HCT116 (cell line): ENCODE results near the gene PPP1R13L. TPM values are rescaled to one million over a fixed set of nuclear protein-coding genes. Genes with fewer than 3 reads are reported as not detected.

Source experiments
- ATAC-seq: fragments of 200-7000 bp; cut with Tn5 transposase; 2 replicates; pipeline ENCODE4 v1.9.1; 2020; ENCODE audit warnings: mild to moderate bottlenecking, moderate library complexity
- BruUV-seq: library from RNA; stranded (reverse); fragments of 400-500 nt; replicated peaks from 2 replicates; lab custom pipeline; 2021; lab: Mats Ljungman, UMichigan
- CTCF ChIA-PET: fragments of 300-600 bp; sonication (Branson Sonifier 250); formaldehyde crosslinking; loops from one replicate; lab custom pipeline; 2021; ENCODE audit warnings: antibody characterized with exemption; lab: Charles Lee
- POLR2A ChIA-PET: fragments of 300-600, 350-600 bp; sonication (Branson Sonifier 250); formaldehyde crosslinking; loops from one replicate; lab custom pipeline; 2021; ENCODE audit warnings: antibody characterized with exemption; lab: Charles Lee
- RAD21 ChIA-PET, 2 experiments: fragments of 300-600 bp; sonication (Branson Sonifier 250); formaldehyde crosslinking; loops; one replicate each; lab custom pipeline; 2023; ENCODE audit warnings: low total read pairs in 2 of 2; ENCODE audit not compliant: uncharacterized antibody in 2 of 2, unreplicated experiment in 2 of 2, low non-redundant PET in 1 of 2; lab: Charles Lee
- DNase-seq: peaks from one replicate; pipeline ENCODE4 v3.0.0-alpha.2; 2010; ENCODE audit warnings: low read depth, low spot score
- H2AFZ ChIP-seq: fragments of 200-600 bp; shearing (Covaris generic), sonication (generic); 2 replicates; pipeline ENCODE4 v1.6.1; 2017; ENCODE audit warnings: low read depth, mixed run types, mixed read lengths, antibody characterized with exemption, low read length; ENCODE audit not compliant: poor library complexity, severe bottlenecking
- H3K27ac ChIP-seq: 2 replicates; pipeline ENCODE4 v1.5.1; 2012; ENCODE audit warnings: low read depth, low read length
- H3K27me3 ChIP-seq: fragments of 200-600 bp; sonication (generic); 2 replicates; pipeline ENCODE4 v1.6.1; 2016; ENCODE audit warnings: mixed run types, low read length, mixed read lengths; ENCODE audit not compliant: insufficient read depth
- H3K36me3 ChIP-seq, 2 experiments: fragments of 200-500 bp in 1 of 2; fragments of 200-600 bp in 1 of 2; sonication (Bioruptor generic) in 1 of 2; sonication (generic) in 1 of 2; 2 replicates each; pipeline versions ENCODE4 v1.5.1 to v1.6.1; 2014 to 2016; ENCODE audit warnings: low read length in 2 of 2, inconsistent platforms in 1 of 2, mixed read lengths in 1 of 2, mixed run types in 1 of 2; ENCODE audit not compliant: insufficient read depth in 2 of 2, control insufficient read depth in 1 of 2
- H3K4me1 ChIP-seq, 2 experiments: fragments of 200-600 bp in 1 of 2; sonication (generic) in 1 of 2; 2 replicates each; pipeline versions ENCODE4 v1.5.1 to v1.6.1; 2012 to 2017; ENCODE audit warnings: low read length in 2 of 2, inconsistent platforms in 1 of 2, mild to moderate bottlenecking in 1 of 2, mixed read lengths in 1 of 2, mixed run types in 1 of 2, moderate library complexity in 1 of 2; ENCODE audit not compliant: insufficient read depth in 2 of 2, control insufficient read depth in 1 of 2
- H3K4me2 ChIP-seq: fragments of 200-600 bp; sonication (generic); 2 replicates; pipeline ENCODE4 v1.6.1; 2017; ENCODE audit warnings: mixed run types, low read length, mixed read lengths
- H3K4me3 ChIP-seq, 2 experiments: fragments of 200-600 bp in 1 of 2; sonication (generic) in 1 of 2; replicated peaks in 1 of 2; 2 replicates each; pipeline ENCODE4 v1.5.1; 2011 to 2016; ENCODE audit warnings: low read length in 2 of 2, control low read depth in 1 of 2, low read depth in 1 of 2, mild to moderate bottlenecking in 1 of 2, mixed read lengths in 1 of 2, mixed run types in 1 of 2
- H3K79me2 ChIP-seq: fragments of 200-600 bp; sonication (generic); 2 replicates; pipeline ENCODE4 v1.6.1; 2017; ENCODE audit warnings: mild to moderate bottlenecking, mixed run types, low read length, moderate library complexity, mixed read lengths; ENCODE audit not compliant: insufficient read depth
- H3K9ac ChIP-seq: fragments of 200-600 bp; sonication (generic); 2 replicates; pipeline ENCODE4 v1.6.1; 2016; ENCODE audit warnings: low read length, mixed read lengths
- H3K9me2 ChIP-seq: fragments of 200-600 bp; sonication (generic), shearing (Covaris generic); 2 replicates; pipeline ENCODE4 v1.6.1; 2017; ENCODE audit warnings: mixed run types, mild to moderate bottlenecking, moderate library complexity; ENCODE audit not compliant: insufficient read depth
- H3K9me3 ChIP-seq, 2 experiments: fragments of 200-500 bp in 1 of 2; fragments of 200-600 bp in 1 of 2; sonication (Bioruptor generic) in 1 of 2; sonication (generic) in 1 of 2; 2 replicates each; pipeline ENCODE4 v1.6.1; 2014 to 2017; ENCODE audit warnings: low read length in 2 of 2, mixed read lengths in 2 of 2, inconsistent platforms in 1 of 2, low read depth in 1 of 2, mild to moderate bottlenecking in 1 of 2, mixed run types in 1 of 2, moderate library complexity in 1 of 2; ENCODE audit not compliant: control insufficient read depth in 1 of 2, insufficient read depth in 1 of 2
- H4K20me1 ChIP-seq: fragments of 200-600 bp; sonication (generic), shearing (Covaris generic); 2 replicates; pipeline ENCODE4 v1.6.1; 2017; ENCODE audit warnings: mixed run types, mild to moderate bottlenecking, moderate library complexity; ENCODE audit not compliant: insufficient read depth
- CEBPB ChIP-seq: IDR thresholded peaks from 2 replicates; pipeline ENCODE4 v1.6.1; 2012; ENCODE audit warnings: low read depth
- JUND ChIP-seq: IDR thresholded peaks from 2 replicates; pipeline ENCODE4 v1.6.1; 2012
- POLR2AphosphoS5 ChIP-seq: IDR thresholded peaks from 2 replicates; pipeline ENCODE4 v1.6.1; 2011; ENCODE audit warnings: mild to moderate bottlenecking, low read depth, low read length, moderate library complexity
- RAD21 ChIP-seq: IDR thresholded peaks from 2 replicates; pipeline ENCODE4 v1.6.1; 2012; ENCODE audit warnings: low read depth, mild to moderate bottlenecking
- SRF ChIP-seq: IDR thresholded peaks from 2 replicates; pipeline ENCODE4 v1.6.1; 2012; ENCODE audit warnings: low read depth
- TCF7L2 ChIP-seq: IDR thresholded peaks from 2 replicates; pipeline ENCODE4 v1.7.0; 2011; ENCODE audit warnings: borderline replicate concordance, inconsistent platforms; ENCODE audit not compliant: insufficient read depth, insufficient read length; ENCODE audit errors: extremely low read depth
- ZFX ChIP-seq: fragments of 450-650 bp; IDR thresholded peaks from 2 replicates; pipeline ENCODE4 v1.6.1; 2017
- ZNF274 ChIP-seq: fragments of 200-500 bp; sonication (Bioruptor generic); IDR thresholded peaks from 2 replicates; pipeline ENCODE4 v1.6.1; 2014; ENCODE audit warnings: mild to moderate bottlenecking, low read depth, low read length, inconsistent platforms
- intact Hi-C: fragments of 100-400 bp; cut with micrococcal nuclease; formaldehyde crosslinking; loops from 2 replicates; pipeline ENCODE4 v1.10.0; 2022
- total RNA-seq: library from RNA; stranded (reverse); gene quantifications from one replicate; pipeline ENCODE4 v1.2.1, GENCODE V29; 2021; ENCODE audit not compliant: unreplicated experiment
- TF ChIP-seq, protein P1 (sequence below): IDR thresholded peaks from 2 replicates; pipeline ENCODE4 v1.6.1; 2012; ENCODE audit warnings: low read depth

Gene PPP1R13L
- total RNA-seq, 1 experiment from 2014 or later = 89.1 TPM

GRCh38 chr19:45403781-45404556, 900 bp downstream of the PPP1R13L start (continued):
- TF ChIP-seq, protein P1, sequence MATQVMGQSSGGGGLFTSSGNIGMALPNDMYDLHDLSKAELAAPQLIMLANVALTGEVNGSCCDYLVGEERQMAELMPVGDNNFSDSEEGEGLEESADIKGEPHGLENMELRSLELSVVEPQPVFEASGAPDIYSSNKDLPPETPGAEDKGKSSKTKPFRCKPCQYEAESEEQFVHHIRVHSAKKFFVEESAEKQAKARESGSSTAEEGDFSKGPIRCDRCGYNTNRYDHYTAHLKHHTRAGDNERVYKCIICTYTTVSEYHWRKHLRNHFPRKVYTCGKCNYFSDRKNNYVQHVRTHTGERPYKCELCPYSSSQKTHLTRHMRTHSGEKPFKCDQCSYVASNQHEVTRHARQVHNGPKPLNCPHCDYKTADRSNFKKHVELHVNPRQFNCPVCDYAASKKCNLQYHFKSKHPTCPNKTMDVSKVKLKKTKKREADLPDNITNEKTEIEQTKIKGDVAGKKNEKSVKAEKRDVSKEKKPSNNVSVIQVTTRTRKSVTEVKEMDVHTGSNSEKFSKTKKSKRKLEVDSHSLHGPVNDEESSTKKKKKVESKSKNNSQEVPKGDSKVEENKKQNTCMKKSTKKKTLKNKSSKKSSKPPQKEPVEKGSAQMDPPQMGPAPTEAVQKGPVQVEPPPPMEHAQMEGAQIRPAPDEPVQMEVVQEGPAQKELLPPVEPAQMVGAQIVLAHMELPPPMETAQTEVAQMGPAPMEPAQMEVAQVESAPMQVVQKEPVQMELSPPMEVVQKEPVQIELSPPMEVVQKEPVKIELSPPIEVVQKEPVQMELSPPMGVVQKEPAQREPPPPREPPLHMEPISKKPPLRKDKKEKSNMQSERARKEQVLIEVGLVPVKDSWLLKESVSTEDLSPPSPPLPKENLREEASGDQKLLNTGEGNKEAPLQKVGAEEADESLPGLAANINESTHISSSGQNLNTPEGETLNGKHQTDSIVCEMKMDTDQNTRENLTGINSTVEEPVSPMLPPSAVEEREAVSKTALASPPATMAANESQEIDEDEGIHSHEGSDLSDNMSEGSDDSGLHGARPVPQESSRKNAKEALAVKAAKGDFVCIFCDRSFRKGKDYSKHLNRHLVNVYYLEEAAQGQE = no peak

DNA sequence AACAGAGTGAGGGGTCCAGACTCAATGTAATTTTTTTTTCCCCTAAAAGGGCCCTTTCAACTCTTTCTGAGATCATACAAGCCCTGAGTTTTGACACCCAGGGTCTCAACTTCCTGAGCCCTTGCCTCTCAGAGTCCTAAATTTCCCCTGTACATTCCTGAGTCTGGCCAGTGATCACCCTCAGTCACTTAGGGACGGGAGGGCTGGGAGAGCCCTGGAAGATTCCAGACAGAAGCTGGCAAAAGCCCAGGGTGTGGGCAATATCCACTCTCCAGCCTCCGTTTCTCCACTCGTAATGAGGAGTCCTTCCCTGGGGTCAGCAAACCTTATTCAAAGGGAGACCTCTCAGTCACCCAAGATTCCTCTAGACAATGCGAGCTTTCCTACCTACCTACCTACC, 1.6 kb downstream of the PPP1R13L start:
- no peak for DNase-seq
- Histone ChIP-seq H3K36me3 (peaks cover 0 to 3% of the 10 kb centered on the region in 2 experiments; a peak in 1 of 4 replicates), H3K9ac (peak overlapping the region; percentile 79), H3K27me3 (no peaks in the 10 kb centered on the region), H4K20me1 (no peaks in the 10 kb centered on the region), H3K9me3 (no peaks in the 10 kb centered on the region), H3K4me2 (peak overlapping the region; percentile 78), H3K4me3 (peak overlapping the region; percentile 83 to 99), H3K79me2 (peaks cover 69% of the 10 kb centered on the region), H2AFZ (no peak overlapping the region)
- BruUV-seq = no TSS peak
- ATAC-seq = no peak
- POLR2A ChIA-PET = interaction anchor here (0.8 to 3.1 kb wide), 6 partner anchors 10 to 238 kb away, joined by 3 to 16 read pairs (median 6); partner anchors contain the start of gene FOSB
- TF ChIP-seq ZFX (no peak), TCF7L2 (no peak), ZNF274 (no peak), POLR2AphosphoS5 (no peak), RAD21 (no peak), CEBPB (no peak), JUND (no peak), SRF (no peak)
- TF ChIP-seq, all 23 proteins: peak for 0
- ChIA-PET CTCF (interaction anchor here (0.8 to 2.7 kb wide), 7 partner anchors 9 to 239 kb away, joined by 3 to 42 read pairs (median 9); no protein-coding TSS in a partner anchor), RAD21 (interaction anchor here in 1 of 2 experiments (1.2 to 2.1 kb wide), 2 partner anchors 75 to 76 kb away, joined by 3 to 6 read pairs; no protein-coding TSS in a partner anchor)
- Histone ChIP-seq H3K9me2 (no peaks in the 10 kb centered on the region), H3K27ac (peak overlapping the region; percentile 87), H3K4me1 (peaks cover 27 to 61% of the 10 kb centered on the region in 2 experiments)
- intact Hi-C loops = no loop called here
